HG02885 (cell line): ENCODE results near the gene RBM20.
"Not testable (repeated sequence)": the region's sequence is repeated elsewhere in the genome, so short reads cannot be mapped to it uniquely, and the experiment has no call there.

ENCODE experiments used
- ATAC-seq: cut with Tn5 transposase; IDR thresholded peaks from one replicate; pipeline ENCODE4 v1.9.1; 2021; ENCODE audit warnings: mild to moderate bottlenecking; ENCODE audit not compliant: unreplicated experiment, poor library complexity

Gene RBM20

GRCh38 chr10:110699859-110700468 lies 55.8 kb downstream of the RBM20 start:
- no peak for ATAC-seq

GRCh38 chr10:110700947-110701616 lies 56.9 kb downstream of the RBM20 start:
- ATAC-seq = no peak

- no peak for ATAC-seq
Observed at GRCh38 chr10:110701617-110701971, 57.5 kb downstream of the RBM20 start.

GRCh38 chr10:110704070-110704469 lies 59.9 kb downstream of the RBM20 start:
- ATAC-seq = no peak

GRCh38 chr10:110704906-110705476 lies 60.9 kb downstream of the RBM20 start:
- ATAC-seq = no peak

GRCh38 chr10:110705596-110705995 lies 61.5 kb downstream of the RBM20 start:
- not testable (repeated sequence) for ATAC-seq

GRCh38 chr10:110706690-110707098 lies 62.6 kb downstream of the RBM20 start:
- no peak for ATAC-seq

GRCh38 chr10:110708776-110709443 lies 64.8 kb downstream of the RBM20 start:
- no peak for ATAC-seq

- ATAC-seq = no peak
Observed at GRCh38 chr10:110709444-110709828, 65.3 kb downstream of the RBM20 start.

GRCh38 chr10:110709964-110710587 lies 65.9 kb downstream of the RBM20 start:
- no peak for ATAC-seq

GRCh38 chr10:110710621-110711020 lies 66.5 kb downstream of the RBM20 start:
- ATAC-seq = no peak

- no peak for ATAC-seq
Observed at GRCh38 chr10:110711382-110711781, 67.2 kb downstream of the RBM20 start.

- ATAC-seq = no peak
Observed at GRCh38 chr10:110714356-110714755, 70.2 kb downstream of the RBM20 start.

- ATAC-seq = peak; percentile 73
Observed at GRCh38 chr10:110717781-110718589, 73.8 kb downstream of the RBM20 start.

- ATAC-seq = no peak
Observed at GRCh38 chr10:110721406-110722038, 77.4 kb downstream of the RBM20 start.

GRCh38 chr10:110723224-110723891 lies 79.2 kb downstream of the RBM20 start:
- no peak for ATAC-seq

- peak; percentile 81 for ATAC-seq
Observed at GRCh38 chr10:110724116-110724921, 80.2 kb downstream of the RBM20 start.

- ATAC-seq = no peak
Observed at GRCh38 chr10:110724937-110725336, 80.8 kb downstream of the RBM20 start.
